ENCODE data around the gene MYPN.

DNA sequence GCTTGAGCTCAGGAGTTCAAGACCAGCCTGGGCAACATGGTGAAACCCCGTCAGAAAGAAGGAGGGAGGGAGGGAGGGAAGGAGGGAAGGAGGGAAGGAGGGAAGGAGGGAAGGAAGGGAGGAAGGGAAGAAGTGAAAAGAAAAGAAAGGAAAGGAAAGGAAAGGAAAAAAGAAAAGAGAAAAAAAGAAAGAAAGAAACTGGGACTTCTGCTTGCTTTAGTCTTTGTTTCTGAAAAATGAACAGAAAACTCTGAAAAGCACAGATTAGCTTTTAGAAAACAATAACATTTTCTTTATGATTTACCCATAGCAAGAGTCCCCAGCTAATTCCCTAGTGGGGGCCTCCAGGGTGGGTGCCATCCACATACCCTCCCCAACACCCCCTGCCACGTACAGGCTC, 75.8 kb downstream of the MYPN start:
- TF ChIP-seq ZNF280C (tag by site-specific recombination; IDR thresholded peaks at IDR 0.05), result no peak
- TF ChIP-seq CTCF (tag by site-specific recombination; IDR thresholded peaks at IDR 0.05), result no peak
- no peak for TF ChIP-seq SETDB1 (IDR thresholded peaks at IDR 0.05; ENCODE audit: insufficient read length, low read length)
- no peak for TF ChIP-seq ZNF501 (tag by site-specific recombination; IDR thresholded peaks at IDR 0.05)
- TF ChIP-seq MZF1 (tag by site-specific recombination; IDR thresholded peaks at IDR 0.05; ENCODE audit: borderline replicate concordance), result no peak
- TF ChIP-seq ZNF140 (tag by site-specific recombination; IDR thresholded peaks at IDR 0.05), result no peak
- TF ChIP-seq ZNF132 (tag by site-specific recombination; IDR thresholded peaks at IDR 0.05; ENCODE audit: borderline replicate concordance), result no peak
- no peak for TF ChIP-seq ZNF621 (tag by site-specific recombination; IDR thresholded peaks at IDR 0.05)
- TF ChIP-seq ZNF560 (tag by site-specific recombination; IDR thresholded peaks at IDR 0.05; ENCODE audit: borderline replicate concordance), result no peak
- TF ChIP-seq TCF7L2 (IDR thresholded peaks at IDR 0.05; ENCODE audit: borderline replicate concordance, low read depth, low read length), result no peak
- TF ChIP-seq SP2 (tag by site-specific recombination; IDR thresholded peaks at IDR 0.05), result no peak
- no peak for TF ChIP-seq ZBTB49 (tag by site-specific recombination; IDR thresholded peaks at IDR 0.05; ENCODE audit: low read depth)
- TF ChIP-seq INSM2 (tag by site-specific recombination; IDR thresholded peaks at IDR 0.05), result no peak
